ENCODE data around the gene RNASEH2A.

Gene RNASEH2A

GRCh38 chr19:12787458-12787857, 18.9 kb upstream of the RNASEH2A start (continued):
- TF ChIP-seq GLIS3 (CRISPR knock-in tag; IDR thresholded peaks at IDR 0.05), result no peak
- no peak for TF ChIP-seq ZFP3 (CRISPR knock-in tag; IDR thresholded peaks at IDR 0.05)
- TF ChIP-seq RARB (CRISPR knock-in tag; IDR thresholded peaks at IDR 0.05), result no peak
- TF ChIP-seq ESRRG (CRISPR knock-in tag; IDR thresholded peaks at IDR 0.05), result no peak
- no peak for TF ChIP-seq TOX (CRISPR knock-in tag; IDR thresholded peaks at IDR 0.05; ENCODE audit: borderline replicate concordance)

- TF ChIP-seq TOX (CRISPR knock-in tag; IDR thresholded peaks at IDR 0.05; ENCODE audit: borderline replicate concordance), result no peak
- 0 out of 2 replicates have a peak, but pooled peaks have one; percentile 45 for TF ChIP-seq CSDC2 (CRISPR knock-in tag; IDR thresholded peaks at IDR 0.05)
- no peak for ATAC-seq
These were observed 18.2 kb upstream of the RNASEH2A start for GRCh38 chr19:12788042-12788681.

GRCh38 chr19:12788682-12789097, 17.7 kb upstream of the RNASEH2A start:
- ATAC-seq, result no peak
- TF ChIP-seq SNAI2 (CRISPR knock-in tag; IDR thresholded peaks at IDR 0.05), result 0 out of 2 replicates have a peak, but pooled peaks have one; percentile 48
- TF ChIP-seq ZFP30 (CRISPR knock-in tag; IDR thresholded peaks at IDR 0.05), result no peak
- TF ChIP-seq ARNTL (CRISPR knock-in tag; IDR thresholded peaks at IDR 0.05; ENCODE audit: borderline replicate concordance, low read depth), result no peak
- peak; percentile 78 for TF ChIP-seq TCF4 (CRISPR knock-in tag; IDR thresholded peaks at IDR 0.05; ENCODE audit: borderline replicate concordance)
- TF ChIP-seq POU6F1 (CRISPR knock-in tag; IDR thresholded peaks at IDR 0.05; ENCODE audit: borderline replicate concordance, low read depth), result no peak
- 0 out of 2 replicates have a peak, but pooled peaks have one; percentile 8 for TF ChIP-seq ZFP3 (CRISPR knock-in tag; IDR thresholded peaks at IDR 0.05)
- TF ChIP-seq ZNF565 (CRISPR knock-in tag; conservative IDR thresholded peaks at IDR 0.05; ENCODE audit: low read depth), result no peak
- TF ChIP-seq CREB5 (CRISPR knock-in tag; IDR thresholded peaks at IDR 0.05; ENCODE audit: low read depth), result no peak
- no peak for TF ChIP-seq ZC3H10 (CRISPR knock-in tag; IDR thresholded peaks at IDR 0.05)
- 0 out of 2 replicates have a peak, but pooled peaks have one; percentile 38 for TF ChIP-seq GLIS3 (CRISPR knock-in tag; IDR thresholded peaks at IDR 0.05)
- 0 out of 2 replicates have a peak, but pooled peaks have one; percentile 34 for TF ChIP-seq ZNF8 (CRISPR knock-in tag; IDR thresholded peaks at IDR 0.05)
- no peak for TF ChIP-seq PPARA (CRISPR knock-in tag; IDR thresholded peaks at IDR 0.05; ENCODE audit: borderline replicate concordance)
- peak; percentile 85 for TF ChIP-seq PATZ1 (CRISPR knock-in tag; IDR thresholded peaks at IDR 0.05; ENCODE audit: borderline replicate concordance)
- no peak for TF ChIP-seq ESRRG (CRISPR knock-in tag; IDR thresholded peaks at IDR 0.05)
- no peak for TF ChIP-seq TOX (CRISPR knock-in tag; IDR thresholded peaks at IDR 0.05; ENCODE audit: borderline replicate concordance)
- TF ChIP-seq TSHZ2 (CRISPR knock-in tag; IDR thresholded peaks at IDR 0.05), result peak; percentile 72; the same call in 1 of the 2 replicates

GRCh38 chr19:12789098-12789903, 17.1 kb upstream of the RNASEH2A start:
- ATAC-seq, result no peak
- no peak for TF ChIP-seq RARB (CRISPR knock-in tag; IDR thresholded peaks at IDR 0.05)
